GM12801 (cell line): ENCODE measurements around the gene DPH5.

ENCODE experiments used
- CTCF ChIP-seq: IDR thresholded peaks from one replicate; pipeline ENCODE4 v1.5.1; 2011; ENCODE audit warnings: control low read depth; ENCODE audit not compliant: insufficient read length; ENCODE audit errors: extremely low read depth

DPH5 gene

GRCh38 chr1:100941580-100942216 is 83.9 kb downstream of the DPH5 start:
- TF ChIP-seq CTCF: no peak

GRCh38 chr1:100941098-100941527 is 84.5 kb downstream of the DPH5 start:
- no peak for TF ChIP-seq CTCF
